Measurements from ENCODE around the gene PRKAR2A. TPM values are rescaled to one million over a fixed set of nuclear protein-coding genes. Genes with fewer than 3 reads are reported as not detected.
"Not testable (repeated sequence)": the region's sequence is repeated elsewhere in the genome, so short reads cannot be mapped to it uniquely, and the experiment has no call there.

Gene PRKAR2A
- total and polyA plus RNA-seq, 2 donors (not counting 1 experiment from before 2014, with no cell fraction given): 17.8 to 19.1 TPM

GRCh38 chr3:48762816-48763215 lies 84.9 kb downstream of the PRKAR2A start:
- H4K20me1 ChIP-seq (ENCODE audit: control insufficient read depth, extremely low read depth, insufficient read depth, low read length): no peaks in the 10 kb centered on the region
- H3K27me3 ChIP-seq (ENCODE audit: control insufficient read depth, insufficient read depth, low read length): no peaks in the 10 kb centered on the region
- H2AFZ ChIP-seq (ENCODE audit: low read length): no peak overlapping the region
- H3K9ac ChIP-seq (ENCODE audit: insufficient read depth, low read length): no peak overlapping the region
- H3K27ac ChIP-seq (ENCODE audit: insufficient read depth, low read length): no peak overlapping the region
- no peak overlapping the region for H3K4me3 ChIP-seq (replicated peaks in 1 of 4; ENCODE audit: control extremely low read depth in 1 of 4, insufficient read depth in 1 of 4, low read depth in 3 of 4, low read length in 4 of 4)
- no peaks in the 10 kb centered on the region for H3K79me2 ChIP-seq (ENCODE audit: control insufficient read depth, insufficient read depth, low read length)
- H3K36me3 ChIP-seq (ENCODE audit: control insufficient read depth, insufficient read depth, low read length): no peaks in the 10 kb centered on the region
- H3K9me3 ChIP-seq (ENCODE audit: control insufficient read depth, insufficient read depth, low read depth, low read length): no peaks in the 10 kb centered on the region
- TF ChIP-seq CTCF (conservative IDR thresholded peaks at IDR 0.05 in 1 of 2, IDR thresholded peaks at IDR 0.05 in 1 of 2; ENCODE audit: low read depth in 1 of 2, low read length in 2 of 2): no peak
- TF ChIP-seq EZH2 (IDR thresholded peaks at IDR 0.05; ENCODE audit: low read length, missing control alignments): no peak
- no peak for DNase-seq (ENCODE audit: low read depth in 2 of 2)
- H3K4me2 ChIP-seq (ENCODE audit: extremely low read depth, insufficient read depth, low read length): no peak overlapping the region
- no peaks in the 10 kb centered on the region for H3K4me1 ChIP-seq (ENCODE audit: control insufficient read depth, extremely low read depth, insufficient read depth, low read length)

- not testable (repeated sequence) for H3K36me3 ChIP-seq (ENCODE audit: control insufficient read depth, insufficient read depth, low read length)
These were observed 87.6 kb downstream of the PRKAR2A start for GRCh38 chr3:48759991-48760540.

GRCh38 chr3:48759531-48759930 lies 88.1 kb downstream of the PRKAR2A start:
- not testable (repeated sequence) for H3K27ac ChIP-seq (ENCODE audit: insufficient read depth, low read length); H3K4me2 ChIP-seq (ENCODE audit: extremely low read depth, insufficient read depth, low read length); H2AFZ ChIP-seq (ENCODE audit: low read length); H3K27me3 ChIP-seq (ENCODE audit: control insufficient read depth, insufficient read depth, low read length); DNase-seq (ENCODE audit: low read depth in 2 of 2); H3K4me1 ChIP-seq (ENCODE audit: control insufficient read depth, extremely low read depth, insufficient read depth, low read length); H3K79me2 ChIP-seq (ENCODE audit: control insufficient read depth, insufficient read depth, low read length); H3K9ac ChIP-seq (ENCODE audit: insufficient read depth, low read length); H3K4me3 ChIP-seq (replicated peaks in 1 of 4; ENCODE audit: control extremely low read depth in 1 of 4, insufficient read depth in 1 of 4, low read depth in 3 of 4, low read length in 4 of 4); H4K20me1 ChIP-seq (ENCODE audit: control insufficient read depth, extremely low read depth, insufficient read depth, low read length); H3K36me3 ChIP-seq (ENCODE audit: control insufficient read depth, insufficient read depth, low read length); H3K9me3 ChIP-seq (ENCODE audit: control insufficient read depth, insufficient read depth, low read depth, low read length)

More at GRCh38 chr3:48759991-48760540, 87.6 kb downstream of the PRKAR2A start:
- not testable (repeated sequence) for H3K9ac ChIP-seq (ENCODE audit: insufficient read depth, low read length); H3K79me2 ChIP-seq (ENCODE audit: control insufficient read depth, insufficient read depth, low read length); H3K4me2 ChIP-seq (ENCODE audit: extremely low read depth, insufficient read depth, low read length); H3K27me3 ChIP-seq (ENCODE audit: control insufficient read depth, insufficient read depth, low read length); H3K4me1 ChIP-seq (ENCODE audit: control insufficient read depth, extremely low read depth, insufficient read depth, low read length); H4K20me1 ChIP-seq (ENCODE audit: control insufficient read depth, extremely low read depth, insufficient read depth, low read length); H2AFZ ChIP-seq (ENCODE audit: low read length); H3K9me3 ChIP-seq (ENCODE audit: control insufficient read depth, insufficient read depth, low read depth, low read length); H3K27ac ChIP-seq (ENCODE audit: insufficient read depth, low read length); H3K4me3 ChIP-seq (replicated peaks in 1 of 4; ENCODE audit: control extremely low read depth in 1 of 4, insufficient read depth in 1 of 4, low read depth in 3 of 4, low read length in 4 of 4); DNase-seq (ENCODE audit: low read depth in 2 of 2)

GRCh38 chr3:48759071-48759470 lies 88.6 kb downstream of the PRKAR2A start:
- Histone ChIP-seq H3K4me1 (ENCODE audit: control insufficient read depth, extremely low read depth, insufficient read depth, low read length) (no peaks in the 10 kb centered on the region), H2AFZ (ENCODE audit: low read length) (no peak overlapping the region), H3K27ac (ENCODE audit: insufficient read depth, low read length) (no peak overlapping the region), H4K20me1 (ENCODE audit: control insufficient read depth, extremely low read depth, insufficient read depth, low read length) (no peaks in the 10 kb centered on the region), H3K79me2 (ENCODE audit: control insufficient read depth, insufficient read depth, low read length) (no peaks in the 10 kb centered on the region), H3K9me3 (ENCODE audit: control insufficient read depth, insufficient read depth, low read depth, low read length) (no peaks in the 10 kb centered on the region), H3K9ac (ENCODE audit: insufficient read depth, low read length) (no peak overlapping the region), H3K4me3 (replicated peaks in 1 of 4; ENCODE audit: control extremely low read depth in 1 of 4, insufficient read depth in 1 of 4, low read depth in 3 of 4, low read length in 4 of 4) (no peak overlapping the region), H3K27me3 (ENCODE audit: control insufficient read depth, insufficient read depth, low read length) (no peaks in the 10 kb centered on the region), H3K36me3 (ENCODE audit: control insufficient read depth, insufficient read depth, low read length) (no peaks in the 10 kb centered on the region), H3K4me2 (ENCODE audit: extremely low read depth, insufficient read depth, low read length) (no peak overlapping the region)
- TF ChIP-seq CTCF (conservative IDR thresholded peaks at IDR 0.05 in 1 of 2, IDR thresholded peaks at IDR 0.05 in 1 of 2; ENCODE audit: low read depth in 1 of 2, low read length in 2 of 2) (no peak), EZH2 (IDR thresholded peaks at IDR 0.05; ENCODE audit: low read length, missing control alignments) (no peak)
- no peak for DNase-seq (ENCODE audit: low read depth in 2 of 2)
